GM18520 (cell line): ENCODE results near the gene CNOT3.

Experiments used
- ATAC-seq: cut with Tn5 transposase; IDR thresholded peaks from one replicate; pipeline ENCODE4 v1.9.1; 2021; ENCODE audit not compliant: unreplicated experiment

The CNOT3 gene

GRCh38 chr19:54147676-54148075, 10.1 kb downstream of the CNOT3 start:
- no peak for ATAC-seq

GRCh38 chr19:54148158-54148557, 10.6 kb downstream of the CNOT3 start:
- no peak for ATAC-seq

DNA sequence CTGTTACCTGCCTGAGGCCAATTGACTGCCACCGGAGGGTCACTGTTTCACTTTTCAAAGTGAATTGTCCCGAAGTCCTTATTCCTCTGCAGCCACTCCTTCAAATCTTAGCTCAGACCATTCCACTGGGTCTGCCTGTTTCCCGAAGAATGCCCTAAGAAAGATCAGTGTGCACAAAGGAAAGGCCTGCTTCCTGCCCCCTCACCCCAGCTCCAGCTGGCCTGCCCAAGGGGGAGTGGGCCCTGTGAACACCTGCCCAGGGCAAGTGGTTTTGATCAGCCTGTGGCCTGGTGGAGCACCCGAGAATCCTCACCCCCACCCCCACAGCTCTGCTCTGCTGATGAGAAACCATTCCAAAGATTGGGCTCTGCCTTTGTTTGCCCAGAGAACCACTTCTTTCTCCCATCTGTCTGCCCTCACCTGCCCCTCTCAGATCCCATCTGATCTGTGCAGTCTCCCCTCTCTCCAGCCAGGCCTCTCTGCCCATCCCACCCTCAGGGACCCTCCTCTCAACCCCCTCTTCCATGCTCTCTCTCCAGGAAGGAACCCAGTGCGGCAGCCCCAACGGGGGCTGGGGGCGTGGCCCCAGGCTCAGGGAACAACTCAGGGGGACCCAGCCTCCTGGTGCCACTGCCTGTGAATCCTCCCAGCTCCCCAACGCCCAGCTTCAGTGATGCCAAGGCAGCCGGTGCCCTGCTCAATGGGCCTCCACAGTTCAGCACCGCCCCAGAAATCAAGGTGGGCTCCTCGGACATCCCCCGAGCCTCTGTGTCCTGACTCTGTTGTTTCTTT, 11.7 kb downstream of the CNOT3 start:
- no peak for ATAC-seq

DNA sequence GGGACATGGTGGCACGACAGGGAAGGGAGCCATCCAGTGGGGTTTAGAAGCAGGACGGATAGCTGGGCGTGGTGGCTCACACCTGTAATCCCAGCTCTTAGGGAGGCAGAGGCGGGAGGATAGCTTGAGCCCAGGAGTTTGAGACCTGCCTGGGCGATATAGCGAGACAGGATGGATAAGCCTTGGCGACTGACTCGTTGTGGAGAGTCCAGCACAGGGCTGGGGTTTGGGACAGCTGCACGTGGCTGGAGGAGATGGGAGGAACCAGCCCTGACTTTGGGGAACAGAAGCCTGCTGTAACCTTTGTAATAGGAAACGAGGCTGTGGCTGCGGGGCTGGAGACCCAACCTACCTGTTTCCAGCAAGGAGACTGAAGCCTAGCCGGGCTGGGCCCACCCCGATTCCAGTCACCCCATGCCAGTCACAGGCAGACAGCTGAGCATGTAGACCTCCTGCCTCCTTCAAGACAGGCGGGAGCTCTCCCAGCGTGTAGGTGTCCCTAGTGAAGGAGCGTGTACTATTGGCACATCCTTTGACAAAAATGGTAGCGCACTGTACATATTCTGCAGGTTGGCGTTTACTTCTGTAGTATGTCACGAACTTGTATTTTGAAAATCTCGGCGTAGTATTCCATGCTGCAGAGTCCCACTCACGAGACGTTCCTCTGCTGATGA, 13.9 kb downstream of the CNOT3 start:
- no peak for ATAC-seq

DNA sequence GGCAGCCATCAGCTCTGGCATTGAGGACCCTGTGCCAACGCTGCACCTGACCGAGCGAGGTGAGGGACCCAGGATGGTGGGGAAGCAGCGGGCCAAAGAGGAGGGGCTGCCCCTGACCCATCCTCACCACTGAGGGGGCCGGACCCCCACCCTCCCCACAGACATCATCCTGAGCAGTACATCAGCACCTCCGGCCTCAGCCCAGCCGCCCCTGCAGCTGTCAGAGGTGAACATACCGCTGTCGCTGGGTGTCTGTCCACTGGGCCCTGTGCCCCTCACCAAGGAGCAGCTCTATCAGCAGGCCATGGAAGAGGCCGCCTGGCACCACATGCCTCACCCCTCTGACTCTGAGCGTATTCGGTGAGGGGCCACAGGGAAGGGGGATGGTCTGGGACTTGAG, 14.7 kb downstream of the CNOT3 start:
- ATAC-seq, result no peak

DNA sequence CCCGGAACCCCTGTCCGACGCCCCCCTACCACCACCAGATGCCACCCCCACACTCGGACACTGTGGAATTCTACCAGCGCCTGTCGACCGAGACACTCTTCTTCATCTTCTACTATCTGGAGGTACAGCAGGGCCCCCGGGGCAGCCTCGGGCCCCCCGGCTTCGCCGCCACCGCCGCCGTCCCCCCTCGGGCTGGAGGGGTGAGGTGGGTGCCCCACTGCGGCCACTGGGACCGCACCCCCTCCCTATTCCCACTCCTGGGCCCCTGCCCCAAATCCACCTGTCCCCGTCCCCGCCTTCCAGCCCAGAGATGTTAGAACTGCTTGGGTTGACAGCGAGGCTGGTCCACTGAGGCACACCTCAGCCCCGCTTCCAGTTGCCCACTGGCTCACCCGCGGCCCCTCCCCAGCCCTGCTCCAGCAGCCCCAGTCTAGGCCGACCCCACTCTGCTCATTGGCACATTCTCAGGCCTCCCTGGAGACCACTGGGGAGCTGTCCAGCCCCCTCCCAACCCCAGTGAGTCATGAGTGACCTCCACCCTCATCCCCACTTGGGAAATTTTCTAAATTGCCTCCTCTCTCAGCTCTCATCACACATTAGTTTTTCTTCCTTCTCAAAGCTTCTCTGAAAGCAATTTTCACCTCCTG, 15.4 kb downstream of the CNOT3 start:
- no peak for ATAC-seq

DNA sequence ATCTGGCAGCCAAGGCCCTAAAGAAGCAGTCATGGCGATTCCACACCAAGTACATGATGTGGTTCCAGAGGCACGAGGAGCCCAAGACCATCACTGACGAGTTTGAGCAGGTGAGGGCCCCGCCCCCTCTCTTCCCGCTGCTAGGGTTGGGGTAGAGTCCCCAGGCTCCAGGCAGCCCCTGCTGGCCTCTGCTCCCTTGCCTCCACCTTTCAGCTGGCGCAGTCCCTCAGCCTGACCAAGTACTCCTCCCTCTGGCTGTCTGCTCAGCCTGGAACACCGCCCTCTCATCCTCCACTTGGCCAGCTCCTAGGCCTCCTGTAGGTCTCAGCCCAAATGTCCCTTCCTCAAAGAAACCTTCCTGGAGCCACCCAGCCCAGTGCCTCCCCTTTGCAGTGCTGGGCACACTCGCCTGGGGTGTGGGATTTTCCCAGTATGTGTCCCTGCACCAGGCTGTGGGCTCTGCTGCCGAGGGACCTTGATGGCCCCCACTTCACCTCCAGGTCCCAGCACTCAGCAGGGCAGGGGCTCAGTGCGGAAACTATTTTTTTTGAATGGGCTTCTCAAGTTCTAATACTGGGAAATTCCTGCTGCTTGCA, 16.3 kb downstream of the CNOT3 start:
- no peak for ATAC-seq

- no peak for ATAC-seq
Measured at GRCh38 chr19:54154603-54155345, 17.2 kb downstream of the CNOT3 start.

DNA sequence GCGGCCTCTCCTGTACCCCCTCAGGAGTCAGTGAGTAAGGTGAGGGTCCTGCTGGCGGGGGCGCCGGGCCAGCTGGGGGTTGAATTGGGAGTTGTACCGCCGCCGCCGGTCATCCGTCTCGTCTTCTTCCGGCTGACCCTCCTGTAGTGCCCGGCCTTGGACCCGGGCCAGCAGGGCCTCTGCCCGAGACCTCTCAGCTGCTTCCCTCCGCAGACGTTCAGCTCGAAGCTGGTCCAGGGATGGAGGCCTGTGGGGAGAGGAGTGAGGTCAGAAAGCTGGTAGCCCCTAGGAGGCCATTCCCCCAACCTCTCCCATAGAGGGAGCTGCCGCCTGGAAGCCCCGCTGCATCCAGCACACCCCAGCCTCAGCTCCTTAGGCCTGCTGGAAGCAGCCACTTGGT, 18.1 kb downstream of the CNOT3 start:
- ATAC-seq, result no peak

- ATAC-seq, result no peak
Measured at GRCh38 chr19:54156490-54156889, 18.9 kb downstream of the CNOT3 start.

GRCh38 chr19:54156953-54157352, 19.4 kb downstream of the CNOT3 start:
- no peak for ATAC-seq

GRCh38 chr19:54158812-54159351, 21.3 kb downstream of the CNOT3 start:
- ATAC-seq, result no peak

GRCh38 chr19:54159352-54160181, 22.0 kb downstream of the CNOT3 start, which contains the start of gene LENG1:
TSS of gene LENG1 (minus strand) at chr19:54159721. CDS start at chr19:54159695, 26 bp downstream.
- peak; percentile 89 for ATAC-seq

DNA sequence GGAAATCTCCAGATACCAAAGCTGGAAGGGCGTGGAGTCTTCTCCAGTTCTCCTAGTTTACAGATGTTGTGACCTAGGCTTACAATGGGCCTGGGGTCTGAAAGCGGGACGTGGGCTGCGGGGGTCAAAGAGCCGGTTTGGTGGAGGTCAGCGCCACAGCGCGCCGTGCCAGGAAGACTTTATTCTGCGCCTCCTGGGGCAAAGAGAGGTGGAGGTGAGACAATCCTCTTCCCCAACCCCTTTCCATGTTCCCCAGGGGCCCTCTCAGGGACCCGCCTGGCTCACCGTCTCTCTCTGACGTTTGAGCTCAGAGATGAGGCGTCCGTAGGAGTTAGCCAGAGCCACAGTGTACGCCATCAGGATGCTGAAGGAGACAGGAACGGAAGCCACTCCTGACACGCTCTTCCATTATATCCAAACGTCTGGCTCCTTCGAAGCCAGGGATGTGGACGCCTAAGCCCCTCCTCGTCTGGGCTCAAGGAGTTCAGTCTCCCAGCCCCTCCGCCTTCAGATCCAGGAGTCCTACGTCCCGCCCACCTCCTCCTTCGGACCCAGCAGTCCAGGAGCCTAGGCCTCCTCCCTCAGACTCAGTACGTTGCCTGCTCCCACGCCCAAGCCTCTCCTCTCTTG, 22.7 kb downstream of the CNOT3 start:
- ATAC-seq, result no peak

GRCh38 chr19:54160854-54161253, 23.3 kb downstream of the CNOT3 start:
- no peak for ATAC-seq

GRCh38 chr19:54162241-54162805, 24.8 kb downstream of the CNOT3 start:
- no peak for ATAC-seq

DNA sequence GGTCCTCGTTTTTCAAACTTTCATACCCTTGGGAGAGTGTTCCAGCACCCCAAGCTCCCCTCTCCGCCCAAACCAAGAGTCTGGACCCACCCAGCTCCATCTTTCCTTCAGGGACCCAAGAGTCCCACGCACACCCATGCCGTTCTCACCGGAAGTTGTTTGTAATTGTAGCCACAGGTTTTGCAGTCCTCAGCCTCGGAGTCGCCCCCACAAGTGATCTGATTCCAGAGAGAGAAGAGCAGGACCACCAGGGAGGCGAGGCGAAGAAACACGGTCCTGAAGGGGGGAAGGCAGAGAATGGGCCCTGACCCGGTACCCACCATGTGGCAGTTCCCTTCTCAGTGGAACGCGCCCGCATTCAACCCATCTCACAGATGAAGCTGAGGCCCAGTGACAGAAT, 25.3 kb downstream of the CNOT3 start:
- ATAC-seq, result no peak

- ATAC-seq, result no peak
Measured at GRCh38 chr19:54164369-54165068, 27.0 kb downstream of the CNOT3 start.
